SU-DHL-6 (cell line): Measurements from ENCODE around the gene POLRMT.

Experiments
- H2AFZ ChIP-seq: fragments of 200-600 bp; sonication (generic); 2 replicates; pipeline ENCODE4 v1.6.1; 2014; ENCODE audit warnings: low read depth, mild to moderate bottlenecking, moderate library complexity, mixed read lengths, antibody characterized with exemption, low read length; ENCODE audit not compliant: severe bottlenecking
- H3F3A ChIP-seq: fragments of 200-600 bp; shearing (Covaris generic); 2 replicates; pipeline ENCODE4 v1.6.0; 2016; ENCODE audit warnings: antibody characterized with exemption, mild to moderate bottlenecking; ENCODE audit not compliant: insufficient read depth
- H3K27ac ChIP-seq: fragments of 200-600 bp; sonication (generic); 2 replicates; pipeline ENCODE4 v1.5.1; 2016; ENCODE audit warnings: low read depth, mild to moderate bottlenecking, low read length, moderate library complexity, mixed read lengths
- H3K27me3 ChIP-seq: fragments of 200-600 bp; sonication (generic), shearing (Covaris generic); 2 replicates; pipeline ENCODE4 v1.6.0; 2014; ENCODE audit warnings: mild to moderate bottlenecking, low read length
- H3K36me3 ChIP-seq: fragments of 200-600 bp; sonication (generic); 2 replicates; pipeline ENCODE4 v1.6.1; 2014; ENCODE audit warnings: mild to moderate bottlenecking, low read length, mixed read lengths
- H3K4me2 ChIP-seq: fragments of 300-600, 200-600 bp; shearing (Covaris generic), sonication (generic); 2 replicates; pipeline ENCODE4 v1.6.0; 2014; ENCODE audit warnings: low read length, low read depth, mild to moderate bottlenecking; ENCODE audit not compliant: poor library complexity, severe bottlenecking
- H3K4me3 ChIP-seq: fragments of 200-600 bp; sonication (generic); 2 replicates; pipeline ENCODE4 v1.5.1; 2014; ENCODE audit warnings: antibody characterized with exemption, low read length, mild to moderate bottlenecking, mixed read lengths; ENCODE audit not compliant: insufficient read depth, poor library complexity, severe bottlenecking
- H3K79me2 ChIP-seq: fragments of 200-600 bp; sonication (generic); 2 replicates; pipeline ENCODE4 v1.6.1; 2014; ENCODE audit warnings: mild to moderate bottlenecking, low read length, moderate library complexity; ENCODE audit not compliant: insufficient read depth
- H3K9ac ChIP-seq: fragments of 200-600 bp; sonication (generic); 2 replicates; pipeline ENCODE4 v1.7.0; 2014; ENCODE audit warnings: mild to moderate bottlenecking, low read length
- H3K9me2 ChIP-seq: fragments of 200-600 bp; sonication (generic); replicated peaks from 2 replicates; pipeline ENCODE4 v1.6.1; 2014; ENCODE audit warnings: low read length; ENCODE audit not compliant: insufficient read depth
- H3K9me3 ChIP-seq: fragments of 200-600 bp; sonication (generic); 2 replicates; pipeline ENCODE4 v1.6.1; 2014; ENCODE audit warnings: low read length, mixed read lengths; ENCODE audit not compliant: insufficient read depth
- H4K20me1 ChIP-seq: fragments of 200-600 bp; sonication (generic); 2 replicates; pipeline ENCODE4 v1.6.1; 2014; ENCODE audit warnings: low read depth, mild to moderate bottlenecking, antibody characterized with exemption, low read length, moderate library complexity, mixed read lengths
- CTCF ChIP-seq: fragments of 200-600 bp; sonication (generic); IDR thresholded peaks from one replicate; pipeline ENCODE4 v1.5.1; 2017; ENCODE audit warnings: antibody characterized with exemption, mild to moderate bottlenecking, low read length, moderate library complexity; ENCODE audit not compliant: insufficient read depth, poor library complexity, severe bottlenecking
- EZH2phosphoT487 ChIP-seq: fragments of 200-600 bp; sonication (generic), shearing (Covaris generic); conservative IDR thresholded peaks from 2 replicates; pipeline ENCODE4 v1.6.1; 2018; ENCODE audit warnings: mild to moderate bottlenecking, antibody characterized with exemption, low read length, moderate library complexity, mixed read lengths

The POLRMT gene

GRCh38 chr19:633068-633785 is at the start of gene POLRMT:
TSS of gene POLRMT (minus strand) at chr19:633537. CDS start at chr19:633512, 25 bp downstream.
- Histone ChIP-seq H3K9ac (peak within 1 kb of the TSS; percentile 80), H4K20me1 (no peaks in the 10 kb centered on the region), H3K4me3 (peak within 1 kb of the TSS; percentile 90), H3K4me2 (peak within 1 kb of the TSS; percentile 92), H3K79me2 (peaks cover 17% of the 10 kb centered on the region; the same call in 1 of the 2 replicates), H3F3A (no peaks in the 10 kb centered on the region), H3K27ac (peak within 1 kb of the TSS; percentile 52), H2AFZ (peak within 1 kb of the TSS; percentile 89), H3K9me2 (no peaks in the 10 kb centered on the region), H3K27me3 (no peaks in the 10 kb centered on the region), H3K36me3 (peaks cover 2% of the 10 kb centered on the region; the same call in 1 of the 2 replicates), H3K9me3 (no peaks in the 10 kb centered on the region)
- no peak for TF ChIP-seq EZH2phosphoT487
- TF ChIP-seq CTCF: no peak

GRCh38 chr19:682678-683320 is 49.5 kb upstream of the POLRMT start:
- no peaks in the 10 kb centered on the region for H3K9me3 ChIP-seq
- H3K9me2 ChIP-seq: no peaks in the 10 kb centered on the region
- no peak overlapping the region for H2AFZ ChIP-seq
- no peak overlapping the region for H3K4me2 ChIP-seq
- no peak overlapping the region for H3K4me3 ChIP-seq
- TF ChIP-seq EZH2phosphoT487: no peak
- no peak for TF ChIP-seq CTCF
- no peaks in the 10 kb centered on the region for H4K20me1 ChIP-seq
- H3K9ac ChIP-seq: no peak overlapping the region
- H3K36me3 ChIP-seq: no peaks in the 10 kb centered on the region
- no peaks in the 10 kb centered on the region for H3K79me2 ChIP-seq
- no peak overlapping the region for H3K27ac ChIP-seq
- 0 out of 2 replicates have a peak, but pooled peaks cover 8% of the 10 kb centered on the region for H3F3A ChIP-seq
- H3K27me3 ChIP-seq: no peaks in the 10 kb centered on the region

DNA sequence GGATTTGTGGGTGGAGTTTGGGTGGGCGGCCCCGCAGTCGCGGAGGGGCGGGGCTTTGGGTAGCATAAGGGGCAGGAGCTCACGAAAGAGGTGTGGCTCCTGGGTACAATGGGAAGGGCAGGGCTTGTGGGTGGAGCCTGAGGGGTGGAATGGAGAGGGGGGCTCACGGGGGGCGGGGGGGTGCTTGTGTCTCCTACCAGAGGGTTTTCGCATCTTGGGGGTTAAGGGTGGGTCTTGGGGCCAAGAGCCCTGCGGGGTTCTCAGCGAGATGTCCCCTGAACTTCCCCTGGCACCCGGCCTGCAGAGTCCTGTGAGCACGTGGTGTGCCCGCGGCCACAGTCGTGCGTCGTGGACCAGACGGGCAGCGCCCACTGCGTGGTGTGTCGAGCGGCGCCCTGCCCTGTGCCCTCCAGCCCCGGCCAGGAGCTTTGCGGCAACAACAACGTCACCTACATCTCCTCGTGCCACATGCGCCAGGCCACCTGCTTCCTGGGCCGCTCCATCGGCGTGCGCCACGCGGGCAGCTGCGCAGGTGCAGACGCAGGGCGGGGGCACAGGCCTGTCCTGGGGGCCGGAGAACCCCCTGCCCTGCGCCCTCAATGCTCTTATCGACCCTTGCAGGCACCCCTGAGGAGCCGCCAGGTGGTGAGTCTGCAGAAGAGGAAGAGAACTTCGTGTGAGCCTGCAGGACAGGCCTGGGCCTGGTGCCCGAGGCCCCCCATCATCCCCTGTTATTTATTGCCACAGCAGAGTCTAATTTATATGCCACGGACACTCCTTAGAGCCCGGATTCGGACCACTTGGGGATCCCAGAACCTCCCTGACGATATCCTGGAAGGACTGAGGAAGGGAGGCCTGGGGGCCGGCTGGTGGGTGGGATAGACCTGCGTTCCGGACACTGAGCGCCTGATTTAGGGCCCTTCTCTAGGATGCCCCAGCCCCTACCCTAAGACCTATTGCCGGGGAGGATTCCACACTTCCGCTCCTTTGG is 48.0 kb upstream of the POLRMT start:
- H2AFZ ChIP-seq: peak overlapping the region; percentile 91
- H3K4me2 ChIP-seq: peak overlapping the region; percentile 66
- no peak overlapping the region; the same call in 1 of the 2 replicates for H3K27ac ChIP-seq

More for the DNA sequence above, 48.0 kb upstream of the POLRMT start:
- Histone ChIP-seq H3K4me3 (peak overlapping the region; percentile 56), H3K79me2 (no peaks in the 10 kb centered on the region), H3K27me3 (no peaks in the 10 kb centered on the region), H3F3A (0 out of 2 replicates have a peak, but pooled peaks cover 9% of the 10 kb centered on the region), H3K9me3 (no peaks in the 10 kb centered on the region), H3K36me3 (no peaks in the 10 kb centered on the region), H3K9me2 (no peaks in the 10 kb centered on the region), H3K9ac (peak overlapping the region; percentile 49; the same call in 1 of the 2 replicates), H4K20me1 (no peaks in the 10 kb centered on the region)
- TF ChIP-seq EZH2phosphoT487: no peak
- TF ChIP-seq CTCF: no peak
